ENCODE results near the gene CCR4.

GRCh38 chr3:32998631-32999451 is 47.4 kb downstream of the CCR4 start:
- no peak for TF ChIP-seq POLR2AphosphoS5 (IDR thresholded peaks at IDR 0.05)
- TF ChIP-seq CTCF (IDR thresholded peaks at IDR 0.05) = no peak
- no peak for TF ChIP-seq POLR2A (IDR thresholded peaks at IDR 0.05)

Data from prostate gland (tissue), 2 donors.